ENCODE results near the gene SULT1A4.
"Not testable (repeated sequence)": the region's sequence is repeated elsewhere in the genome, so short reads cannot be mapped to it uniquely, and the experiment has no call there.

Gene SULT1A4

DNA sequence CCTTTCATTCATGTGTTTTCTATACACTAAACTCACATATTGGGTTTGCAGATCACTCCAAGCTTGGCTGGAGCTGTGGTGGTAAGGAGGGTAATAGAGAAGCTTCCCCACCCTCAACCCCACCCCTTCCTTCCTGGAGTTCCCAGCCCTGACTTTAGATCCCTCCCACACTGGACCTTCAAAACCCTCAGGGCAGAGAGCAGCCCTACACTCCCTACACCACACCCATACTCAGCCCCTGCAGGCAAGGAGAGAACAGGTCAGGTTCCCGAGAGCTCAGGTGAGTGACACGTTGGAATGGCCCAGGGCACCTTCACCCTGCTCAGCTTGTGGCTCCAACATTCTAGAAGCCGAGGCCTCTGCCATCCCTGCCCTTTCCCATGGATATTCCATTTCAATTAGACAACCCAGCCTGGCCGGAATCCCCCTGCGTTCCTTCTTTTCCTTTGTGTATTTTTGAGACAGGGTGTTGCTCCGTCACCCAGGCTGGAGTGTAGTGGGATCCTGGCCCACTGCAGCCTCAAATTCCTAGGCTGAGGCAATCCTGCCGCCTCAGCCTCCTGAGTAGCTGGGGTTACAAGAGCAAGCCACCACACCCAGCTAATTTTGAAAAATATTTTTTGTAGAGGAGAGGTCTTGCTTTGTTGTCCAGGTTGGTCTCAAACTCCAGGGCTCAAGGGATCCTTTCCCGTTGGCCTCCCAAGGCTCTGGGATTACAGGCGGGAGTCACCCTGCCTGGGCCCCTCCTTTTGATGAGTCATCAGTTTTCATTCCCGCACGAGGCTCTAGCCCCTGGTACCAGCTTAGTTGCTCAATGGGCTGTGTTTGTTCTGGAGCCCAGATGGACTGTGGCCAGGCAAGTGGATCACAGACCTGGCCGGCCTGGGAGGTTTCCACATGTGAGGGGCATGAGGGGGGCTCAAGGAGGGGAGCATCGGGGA lies at the start of gene SULT1A4:
TSS of gene SULT1A4 (plus strand) at position 208 of the 941 bp plus-strand sequence. CDS start 1,473 bp downstream, outside the sequence.
- not testable (repeated sequence) for H3K27ac Mint-ChIP-seq; ATAC-seq; H3K36me3 Mint-ChIP-seq (ENCODE audit: low read depth); H3K27me3 Mint-ChIP-seq; DNase-seq; H3K9me3 Mint-ChIP-seq; H3K4me1 Mint-ChIP-seq; H3K4me3 Mint-ChIP-seq

DNA sequence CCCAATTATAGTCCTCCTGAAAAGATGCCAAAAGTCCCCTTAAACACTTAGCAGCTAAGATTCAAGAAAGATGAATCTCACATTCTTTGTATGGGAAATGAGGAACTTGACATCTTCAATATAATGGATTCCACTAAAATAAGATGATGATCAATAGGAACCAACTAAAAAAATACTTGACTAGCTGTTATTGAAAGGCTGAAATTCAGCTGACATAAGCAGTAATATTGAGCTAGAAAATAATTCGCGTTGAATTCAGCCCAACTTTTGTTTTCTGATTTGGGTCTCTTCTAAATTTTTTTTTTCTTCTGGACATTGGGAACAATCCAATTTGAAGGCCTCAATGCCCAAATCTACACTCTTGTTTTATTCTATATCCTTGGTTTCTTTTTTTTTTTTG lies 36.1 kb upstream of the SULT1A4 start:
- not testable (repeated sequence) for H3K9me3 Mint-ChIP-seq; H3K4me3 Mint-ChIP-seq; H3K36me3 Mint-ChIP-seq (ENCODE audit: low read depth); H3K4me1 Mint-ChIP-seq; H3K27ac Mint-ChIP-seq; ATAC-seq; DNase-seq; H3K27me3 Mint-ChIP-seq

- ATAC-seq; H3K4me3 Mint-ChIP-seq; H3K36me3 Mint-ChIP-seq (ENCODE audit: low read depth); H3K27ac Mint-ChIP-seq; H3K9me3 Mint-ChIP-seq; H3K27me3 Mint-ChIP-seq; DNase-seq; H3K4me1 Mint-ChIP-seq: not testable (repeated sequence)
Observed at GRCh38 chr16:29425390-29425789, 34.3 kb upstream of the SULT1A4 start.

- not testable (repeated sequence) for H3K27me3 Mint-ChIP-seq; H3K36me3 Mint-ChIP-seq (ENCODE audit: low read depth); H3K4me1 Mint-ChIP-seq; H3K4me3 Mint-ChIP-seq; DNase-seq; H3K9me3 Mint-ChIP-seq; H3K27ac Mint-ChIP-seq
- ATAC-seq: peak; percentile 15
Observed at GRCh38 chr16:29453754-29454153, 6.0 kb upstream of the SULT1A4 start.

GRCh38 chr16:29454269-29454668 lies 5.4 kb upstream of the SULT1A4 start, which contains the start of the genes BOLA2 and SLX1B:
Gene BOLA2, minus strand, starts transcription at chr16:29454351. Its CDS starts 98 bp downstream, at chr16:29454253.
Gene SLX1B, plus strand, starts transcription at chr16:29454533.
- H3K9me3 Mint-ChIP-seq; H3K27me3 Mint-ChIP-seq; H3K4me3 Mint-ChIP-seq; H3K4me1 Mint-ChIP-seq; H3K36me3 Mint-ChIP-seq (ENCODE audit: low read depth); H3K27ac Mint-ChIP-seq; DNase-seq: not testable (repeated sequence)
- peak; percentile 90 for ATAC-seq

DNA sequence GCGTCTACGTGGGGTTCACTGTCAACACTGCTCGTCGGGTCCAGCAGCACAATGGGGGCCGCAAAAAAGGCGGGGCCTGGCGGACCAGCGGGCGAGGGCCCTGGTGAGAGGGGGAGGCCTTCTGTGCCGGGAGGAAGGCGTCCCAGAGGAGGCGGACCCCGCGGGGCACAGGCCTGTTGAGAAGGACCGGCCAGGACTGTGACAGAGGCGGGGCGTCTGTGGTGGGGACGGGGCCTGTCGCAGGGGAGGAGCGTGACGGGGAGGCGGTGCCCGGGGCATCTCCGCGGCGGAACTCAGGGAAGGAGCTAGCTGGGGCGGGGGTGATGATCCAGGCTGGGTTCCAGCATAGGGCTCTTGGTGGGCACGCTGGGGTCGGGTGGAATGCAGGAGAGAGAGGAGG lies 4.9 kb upstream of the SULT1A4 start:
- not testable (repeated sequence) for DNase-seq; H3K9me3 Mint-ChIP-seq; H3K27ac Mint-ChIP-seq; H3K27me3 Mint-ChIP-seq; H3K4me1 Mint-ChIP-seq; H3K4me3 Mint-ChIP-seq; H3K36me3 Mint-ChIP-seq (ENCODE audit: low read depth)
- ATAC-seq: peak; percentile 75

GRCh38 chr16:29457660-29458059 lies 2.1 kb upstream of the SULT1A4 start:
- not testable (repeated sequence) for DNase-seq; H3K27me3 Mint-ChIP-seq; H3K4me3 Mint-ChIP-seq; H3K9me3 Mint-ChIP-seq; ATAC-seq; H3K36me3 Mint-ChIP-seq (ENCODE audit: low read depth); H3K27ac Mint-ChIP-seq; H3K4me1 Mint-ChIP-seq

DNA sequence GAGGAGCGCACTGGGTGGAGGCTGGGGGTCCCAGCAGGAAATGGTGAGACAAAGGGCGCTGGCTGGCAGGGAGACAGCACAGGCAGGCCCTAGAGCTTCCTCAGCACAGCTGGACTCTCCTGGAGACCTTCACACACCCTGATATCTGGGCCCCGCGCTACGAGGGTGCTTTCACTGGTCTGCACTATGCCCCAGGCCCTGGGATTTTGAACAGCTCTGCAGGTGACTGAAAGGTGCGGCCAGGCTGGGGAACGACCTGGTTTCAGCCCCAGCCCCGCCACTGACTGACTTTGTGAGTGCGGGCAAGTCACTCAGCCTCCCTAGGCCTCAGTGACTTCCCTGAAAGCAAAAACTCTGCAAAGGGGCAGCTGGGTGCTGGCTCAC lies 926 bp downstream of the SULT1A4 start:
- H3K27ac Mint-ChIP-seq; DNase-seq; H3K4me1 Mint-ChIP-seq; H3K36me3 Mint-ChIP-seq (ENCODE audit: low read depth); H3K9me3 Mint-ChIP-seq; ATAC-seq; H3K4me3 Mint-ChIP-seq; H3K27me3 Mint-ChIP-seq: not testable (repeated sequence)

GRCh38 chr16:29465985-29466824 lies 6.5 kb downstream of the SULT1A4 start:
- H3K36me3 Mint-ChIP-seq (ENCODE audit: low read depth); H3K27me3 Mint-ChIP-seq; DNase-seq; H3K4me1 Mint-ChIP-seq; H3K4me3 Mint-ChIP-seq; H3K27ac Mint-ChIP-seq; H3K9me3 Mint-ChIP-seq: not testable (repeated sequence)
- ATAC-seq: peak; percentile 31

DNA sequence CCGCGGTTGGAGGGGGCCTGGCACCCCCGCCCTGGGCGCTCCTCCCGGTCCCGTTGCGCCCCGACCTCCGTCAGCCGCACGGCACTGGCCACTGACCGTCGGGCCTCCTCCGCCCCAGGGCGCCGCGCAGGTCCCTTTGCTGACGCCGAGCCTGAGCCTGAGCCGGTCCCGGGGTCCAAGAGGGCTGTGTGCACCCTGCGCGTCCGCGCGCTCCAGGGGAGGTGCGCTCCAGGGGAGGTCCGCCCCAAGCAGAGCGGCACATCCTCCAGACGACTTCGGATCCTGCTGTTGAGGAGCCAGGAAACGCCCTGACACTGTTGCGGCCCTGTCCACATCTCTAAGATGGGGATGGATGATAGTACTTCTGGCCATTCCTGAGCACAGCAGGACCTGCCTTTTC lies 7.2 kb downstream of the SULT1A4 start:
- not testable (repeated sequence) for H3K4me3 Mint-ChIP-seq; DNase-seq; H3K9me3 Mint-ChIP-seq; H3K36me3 Mint-ChIP-seq (ENCODE audit: low read depth); H3K27ac Mint-ChIP-seq; H3K4me1 Mint-ChIP-seq; H3K27me3 Mint-ChIP-seq
- peak; percentile 41 for ATAC-seq

DNA sequence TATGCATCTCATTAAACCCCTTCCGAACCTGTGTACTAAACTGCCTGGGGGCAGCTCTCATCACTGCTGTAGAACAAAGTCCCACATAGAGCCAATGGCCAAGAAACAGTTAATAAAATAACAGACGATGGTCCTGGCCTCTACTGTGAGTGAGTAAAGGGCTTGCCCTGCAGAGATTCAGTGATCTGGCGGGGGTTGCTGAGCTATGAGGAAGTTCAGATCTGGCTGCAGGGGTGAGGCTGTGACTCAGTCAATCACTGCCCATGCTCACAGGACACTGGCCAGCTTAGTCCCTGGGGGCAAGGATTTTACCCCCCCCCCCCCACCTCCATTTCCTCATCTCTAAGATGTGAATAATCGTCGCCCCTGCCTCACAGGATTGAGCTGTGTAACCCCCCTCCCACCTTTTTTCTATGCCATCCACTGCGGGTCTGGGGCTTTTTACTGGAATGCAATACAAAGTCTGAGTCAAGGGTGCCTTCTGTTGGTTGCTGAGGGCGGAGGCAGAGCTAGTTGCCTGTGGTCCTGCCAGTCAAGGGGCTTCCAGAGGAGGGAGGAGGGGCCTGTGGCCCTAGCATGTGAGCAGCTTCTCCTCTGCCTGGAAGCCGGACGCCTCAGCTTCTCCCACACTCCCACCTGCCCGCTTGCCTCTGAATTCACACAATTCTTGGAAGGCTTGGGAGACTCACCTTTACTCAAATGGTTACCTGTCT lies 8.1 kb downstream of the SULT1A4 start:
- H3K4me3 Mint-ChIP-seq; H3K27me3 Mint-ChIP-seq; DNase-seq; H3K4me1 Mint-ChIP-seq; H3K27ac Mint-ChIP-seq; H3K9me3 Mint-ChIP-seq; H3K36me3 Mint-ChIP-seq (ENCODE audit: low read depth): not testable (repeated sequence)
- peak; percentile 50 for ATAC-seq

DNA sequence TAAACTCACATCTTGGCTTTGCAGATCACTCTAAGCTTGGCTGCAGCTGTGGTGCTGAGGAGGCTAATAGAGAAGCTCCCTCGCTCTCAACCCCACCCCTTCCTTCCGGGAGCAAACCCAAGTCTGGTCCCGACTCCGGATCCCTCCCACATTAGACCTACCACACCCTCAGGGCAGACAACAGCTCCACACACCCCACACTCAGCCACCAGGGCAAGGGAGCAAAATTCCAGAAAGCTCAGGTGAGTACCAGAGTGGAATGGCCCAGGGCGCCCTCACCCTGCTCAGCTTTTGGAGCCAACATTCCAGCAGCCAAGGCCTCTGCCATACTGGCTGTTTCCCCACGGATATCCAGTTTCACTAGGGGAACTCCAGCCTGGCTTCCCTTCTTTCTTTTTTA lies 9.9 kb downstream of the SULT1A4 start:
- H3K27me3 Mint-ChIP-seq; H3K27ac Mint-ChIP-seq; H3K4me3 Mint-ChIP-seq; H3K4me1 Mint-ChIP-seq; H3K9me3 Mint-ChIP-seq; H3K36me3 Mint-ChIP-seq (ENCODE audit: low read depth); ATAC-seq: not testable (repeated sequence)
- peak; percentile 3 for DNase-seq

DNA sequence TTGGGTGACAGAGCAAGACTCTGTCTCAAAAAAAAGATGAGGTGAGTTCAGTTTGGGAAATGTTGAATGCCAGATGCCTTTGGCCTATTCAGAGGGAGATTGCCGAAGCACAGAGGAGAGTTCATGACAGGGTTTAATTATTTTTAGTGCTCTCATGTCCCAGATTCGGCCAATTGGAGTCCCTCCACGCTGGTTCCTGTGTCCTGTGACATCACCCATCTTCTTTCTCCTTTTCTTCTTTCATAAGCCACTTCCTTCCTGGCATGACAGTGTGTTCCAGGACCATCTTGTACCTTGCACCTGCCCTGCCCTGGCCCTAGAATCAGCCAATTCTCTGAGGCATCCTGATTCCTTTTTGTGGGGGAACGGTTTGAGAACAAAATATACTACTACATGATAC lies 12.4 kb downstream of the SULT1A4 start:
- H3K36me3 Mint-ChIP-seq (ENCODE audit: low read depth); H3K4me1 Mint-ChIP-seq; H3K9me3 Mint-ChIP-seq; H3K27me3 Mint-ChIP-seq; H3K4me3 Mint-ChIP-seq; DNase-seq; H3K27ac Mint-ChIP-seq: not testable (repeated sequence)
- peak; percentile 26 for ATAC-seq

DNA sequence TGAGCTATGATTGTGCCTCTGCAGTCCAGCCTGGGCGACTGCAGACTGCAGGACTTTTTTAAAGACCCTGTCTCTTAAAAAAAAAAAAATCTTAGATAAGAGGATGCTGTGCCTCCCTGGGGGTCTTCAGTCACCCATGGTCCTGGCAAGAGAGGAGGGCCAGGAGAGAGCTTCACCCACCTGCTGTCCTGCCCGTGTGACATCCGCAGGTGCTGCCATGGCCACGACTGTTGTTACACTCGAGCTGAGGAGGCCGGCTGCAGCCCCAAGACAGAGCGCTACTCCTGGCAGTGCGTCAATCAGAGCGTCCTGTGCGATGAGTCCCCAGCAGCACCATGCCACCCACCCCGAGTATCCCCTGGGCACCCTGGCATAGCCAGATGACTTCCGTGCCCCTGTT lies 22.6 kb downstream of the SULT1A4 start:
- not testable (repeated sequence) for H3K4me1 Mint-ChIP-seq; H3K4me3 Mint-ChIP-seq; H3K9me3 Mint-ChIP-seq; H3K27ac Mint-ChIP-seq; H3K36me3 Mint-ChIP-seq (ENCODE audit: low read depth); H3K27me3 Mint-ChIP-seq; ATAC-seq; DNase-seq

Data from activated naive CD8-positive, alpha-beta T cell treated with anti-CD3 and anti-CD28 coated beads, Interleukin-2, amount 50 U/mL, for 24 hours (primary cell).